Midbrain (tissue), 1 donor: ENCODE data around the gene LPCAT1.
"Not testable (repeated sequence)": the region's sequence is repeated elsewhere in the genome, so short reads cannot be mapped to it uniquely, and the experiment has no call there.

Experiments
- DNase-seq: peaks from one replicate; lab custom pipeline; 2025; lab: John Stamatoyannopoulos, UW

LPCAT1 gene

DNA sequence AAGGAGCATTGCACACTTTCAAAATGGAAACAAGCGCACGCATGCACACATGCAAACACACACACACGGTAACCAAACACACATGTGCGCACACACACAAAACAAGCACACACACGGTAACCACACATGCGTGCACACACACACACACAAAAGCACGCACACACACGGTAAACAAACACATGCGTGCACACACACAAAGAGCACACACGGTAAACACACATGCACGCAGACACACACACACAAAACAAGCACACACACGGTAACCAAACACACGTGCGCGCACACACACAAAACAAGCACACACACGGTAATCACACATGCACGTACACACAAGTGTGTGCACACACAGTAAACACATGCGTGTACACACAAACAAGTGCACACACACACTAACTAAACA lies 59.2 kb downstream of the LPCAT1 start:
- DNase-seq: no peak

DNA sequence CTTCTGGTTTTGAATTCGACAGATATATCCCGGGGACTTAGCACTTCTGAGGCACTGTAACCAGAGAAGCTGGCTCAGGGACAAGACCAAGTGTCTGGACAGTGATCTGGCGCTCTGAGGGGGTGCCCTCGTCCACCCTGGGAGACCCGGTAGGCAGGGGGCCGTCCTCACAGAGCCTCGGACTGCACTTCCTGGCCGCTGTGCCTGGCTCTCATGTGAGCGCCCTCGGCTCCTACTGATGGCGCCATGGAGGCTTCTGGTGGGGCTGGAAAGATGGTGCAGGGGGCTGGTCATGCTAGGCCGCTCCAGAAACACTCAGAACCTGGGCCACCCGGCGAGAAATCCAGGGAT lies 59.7 kb downstream of the LPCAT1 start:
- DNase-seq: no peak

DNA sequence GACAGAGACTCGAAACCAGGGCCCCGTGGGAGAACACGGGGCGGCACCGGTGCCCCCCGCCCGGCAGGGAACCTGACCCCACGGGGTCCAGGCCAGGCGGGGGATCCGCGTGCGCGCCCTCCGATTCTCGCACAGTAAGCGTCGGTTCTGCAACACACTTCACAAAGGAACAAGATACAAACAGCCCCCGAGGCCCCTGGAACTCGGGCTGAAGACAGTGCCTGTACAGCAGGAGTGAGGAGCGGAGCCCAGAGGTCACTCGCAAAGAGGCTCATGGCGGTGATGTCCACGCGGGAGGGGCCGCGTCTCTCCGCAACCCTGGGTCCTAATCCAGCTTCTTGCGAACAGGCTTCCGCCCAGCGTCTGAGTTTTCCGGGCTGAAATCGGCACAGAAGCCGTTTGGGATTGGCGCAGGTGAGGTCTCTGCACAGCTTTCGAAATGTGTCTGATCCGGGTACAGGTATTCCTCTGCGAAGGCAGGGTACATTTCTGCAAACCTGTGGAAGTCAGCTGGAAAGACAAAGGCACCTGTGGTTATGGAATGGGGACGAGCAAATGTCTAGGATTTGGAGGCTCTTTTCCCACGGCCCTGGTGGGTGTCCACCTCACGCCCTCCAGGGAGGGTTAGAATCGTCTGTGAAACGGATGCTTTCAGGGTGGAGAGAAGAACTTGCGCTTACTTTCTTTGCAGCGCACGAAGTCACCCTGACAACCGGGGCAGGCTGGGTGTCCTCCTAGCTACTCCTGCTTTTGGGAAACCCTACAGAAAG lies 60.2 kb downstream of the LPCAT1 start:
- no peak for DNase-seq

DNA sequence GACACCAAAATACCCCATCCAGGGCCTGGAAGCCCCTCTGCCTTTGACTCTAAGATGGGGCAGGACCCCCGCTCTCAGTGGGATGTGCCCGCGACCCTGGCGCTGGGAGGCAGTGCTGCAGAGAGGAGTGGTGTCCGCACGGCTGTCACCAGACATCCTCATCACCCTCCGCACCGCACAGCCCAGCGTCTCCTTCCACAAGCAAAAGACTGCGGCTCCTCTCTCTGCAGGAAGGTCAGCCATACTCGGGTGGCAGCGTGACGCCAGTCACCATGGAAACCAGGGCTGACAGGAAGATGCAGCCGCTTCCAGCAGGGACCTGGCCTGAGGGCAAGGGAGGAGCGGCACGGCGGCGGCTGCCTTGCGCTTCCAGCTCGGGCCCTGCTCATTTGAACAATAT lies 61.4 kb downstream of the LPCAT1 start:
- no peak for DNase-seq

DNA sequence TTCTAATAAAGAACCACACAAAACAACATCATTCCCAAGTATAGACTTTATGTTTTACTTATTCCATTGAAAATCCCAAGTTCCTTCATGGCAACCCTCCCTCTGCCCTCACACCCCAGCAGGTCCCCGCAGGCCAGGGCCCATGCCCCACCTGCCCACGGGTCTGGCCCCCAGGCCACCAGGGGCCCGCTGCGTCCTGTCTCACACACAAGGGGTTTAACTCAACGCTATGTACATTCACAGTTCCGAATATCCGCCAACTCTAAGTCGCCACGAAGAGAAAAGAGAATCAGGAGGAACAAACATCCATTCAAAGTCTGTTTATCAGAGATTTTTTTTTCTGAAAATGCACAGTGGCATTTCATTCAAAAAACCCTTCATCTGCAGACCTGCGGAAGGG lies 62.4 kb downstream of the LPCAT1 start:
- DNase-seq: no peak

DNA sequence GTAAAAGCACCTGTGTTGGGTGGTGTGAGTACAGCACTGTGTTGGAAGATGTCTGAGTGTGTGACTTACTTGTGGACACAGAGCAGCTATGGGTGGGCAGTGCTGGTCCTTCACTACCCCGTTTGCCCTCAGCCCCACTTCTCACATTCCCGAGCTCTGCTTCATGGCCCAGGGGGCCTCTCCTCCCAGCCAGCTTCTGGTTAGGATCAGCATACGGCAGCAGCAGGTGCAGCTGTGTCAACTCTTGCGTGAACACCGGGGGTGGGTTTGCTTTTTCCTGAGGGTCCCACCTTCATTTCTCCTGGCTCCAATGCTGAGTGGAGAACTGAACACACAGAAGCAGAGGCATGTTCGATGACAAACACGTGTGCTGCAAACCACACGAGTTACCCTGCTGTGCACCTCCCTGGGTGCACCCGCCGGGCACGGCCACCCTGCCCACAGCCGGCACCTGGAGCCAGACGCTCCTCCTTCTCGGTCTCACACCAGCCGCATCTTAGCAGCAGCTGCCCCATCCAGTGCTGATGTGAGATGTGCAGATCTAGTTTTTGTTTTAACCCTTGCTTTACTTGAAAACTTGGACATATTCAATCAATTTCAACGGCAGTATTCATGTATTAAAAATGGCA lies 63.6 kb downstream of the LPCAT1 start:
- DNase-seq: no peak

DNA sequence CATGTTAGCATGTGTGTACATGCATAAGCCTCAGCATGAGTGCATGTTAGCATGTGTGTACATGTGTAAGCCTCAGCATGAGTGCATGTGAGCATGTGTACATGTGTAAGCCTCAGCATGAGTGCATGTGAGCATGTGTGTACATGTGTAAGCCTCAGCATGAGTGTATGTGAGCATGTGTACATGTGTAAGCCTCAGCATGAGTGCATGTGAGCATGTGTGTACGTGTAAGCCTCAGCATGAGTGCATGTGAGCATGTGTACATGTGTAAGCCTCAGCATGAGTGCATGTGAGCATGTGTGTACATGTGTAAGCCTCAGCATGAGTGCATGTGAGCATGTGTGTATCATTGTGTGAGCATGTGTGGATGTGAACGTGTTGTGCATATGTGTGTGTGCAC lies 64.3 kb downstream of the LPCAT1 start:
- DNase-seq: not testable (repeated sequence)

DNA sequence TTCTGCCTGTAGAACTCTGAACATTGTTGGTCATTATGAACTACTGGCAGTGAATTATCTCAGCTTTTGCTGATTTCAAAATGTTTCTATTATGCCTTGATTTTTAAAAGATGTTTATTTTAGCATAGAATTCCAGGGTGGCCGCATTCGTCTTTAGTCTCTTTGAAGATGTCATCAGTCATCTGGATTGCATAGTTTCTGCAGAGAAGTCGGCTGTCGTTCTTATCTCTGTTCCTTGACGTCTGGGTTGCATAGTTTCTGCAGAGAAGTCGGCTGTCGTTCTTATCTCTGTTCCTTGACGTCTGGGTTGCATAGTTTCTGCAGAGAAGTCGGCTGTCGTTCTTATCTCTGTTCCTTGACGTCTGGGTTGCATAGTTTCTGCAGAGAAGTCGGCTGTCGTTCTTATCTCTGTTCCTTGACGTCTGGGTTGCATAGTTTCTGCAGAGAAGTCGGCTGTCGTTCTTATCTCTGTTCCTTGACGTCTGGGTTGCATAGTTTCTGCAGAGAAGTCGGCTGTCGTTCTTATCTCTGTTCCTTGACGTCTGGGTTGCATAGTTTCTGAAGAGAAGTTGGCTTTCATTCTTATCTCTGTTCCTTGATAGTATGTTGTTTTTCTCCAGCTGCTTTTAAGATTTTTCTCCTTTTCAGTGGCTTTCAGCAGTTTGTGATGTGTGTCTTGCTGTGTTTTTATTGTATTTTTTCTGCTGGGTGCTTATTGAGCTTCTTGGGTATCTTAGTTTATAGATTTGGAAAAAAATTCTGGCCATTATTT lies 67.5 kb downstream of the LPCAT1 start:
- not testable (repeated sequence) for DNase-seq

DNA sequence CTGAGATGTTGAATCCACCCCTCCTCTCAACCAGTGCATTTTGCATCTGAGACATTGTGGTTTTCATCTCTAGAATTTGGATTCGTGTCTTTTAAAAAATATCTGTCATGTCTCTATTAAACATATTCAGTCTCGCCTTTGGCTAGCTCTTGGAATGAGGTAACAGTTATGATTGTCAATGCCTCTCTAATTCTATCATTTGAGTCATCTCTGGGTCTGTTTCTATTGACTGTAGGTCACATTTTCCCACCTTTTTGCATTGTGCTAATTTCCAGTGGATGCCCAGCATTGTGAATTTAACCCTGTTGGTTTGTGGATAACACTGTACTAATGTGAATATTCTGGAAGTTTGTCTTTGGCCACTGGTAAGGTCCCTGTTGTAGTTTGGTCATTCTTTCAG lies 70.1 kb downstream of the LPCAT1 start:
- no peak for DNase-seq

DNA sequence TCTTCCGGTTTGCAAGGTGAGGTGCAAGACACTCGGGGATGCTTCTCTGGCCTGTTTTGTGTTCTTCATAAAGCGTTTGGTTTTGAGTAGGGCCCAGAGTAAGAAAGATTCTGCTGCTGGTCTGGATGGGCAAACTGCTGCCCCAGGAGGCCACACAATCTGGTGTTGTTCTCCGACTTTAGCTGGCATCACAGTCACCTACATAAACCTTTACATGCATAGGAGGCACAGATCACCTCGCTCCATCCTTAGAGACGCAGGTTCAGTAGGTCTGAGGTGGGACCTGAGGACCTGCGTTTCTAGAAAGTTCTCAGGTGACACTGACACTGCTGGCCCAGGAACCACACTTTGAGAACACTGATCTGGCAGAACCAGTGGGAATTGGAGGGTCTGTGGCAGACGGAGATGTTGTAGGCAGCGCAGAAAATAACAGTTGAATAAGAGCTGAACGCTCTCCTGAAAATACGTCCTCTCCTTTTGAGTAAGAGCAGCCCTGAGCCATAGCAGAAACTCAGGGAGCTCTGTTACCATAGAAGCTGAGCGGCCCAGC lies 74.6 kb downstream of the LPCAT1 start:
- DNase-seq: no peak

DNA sequence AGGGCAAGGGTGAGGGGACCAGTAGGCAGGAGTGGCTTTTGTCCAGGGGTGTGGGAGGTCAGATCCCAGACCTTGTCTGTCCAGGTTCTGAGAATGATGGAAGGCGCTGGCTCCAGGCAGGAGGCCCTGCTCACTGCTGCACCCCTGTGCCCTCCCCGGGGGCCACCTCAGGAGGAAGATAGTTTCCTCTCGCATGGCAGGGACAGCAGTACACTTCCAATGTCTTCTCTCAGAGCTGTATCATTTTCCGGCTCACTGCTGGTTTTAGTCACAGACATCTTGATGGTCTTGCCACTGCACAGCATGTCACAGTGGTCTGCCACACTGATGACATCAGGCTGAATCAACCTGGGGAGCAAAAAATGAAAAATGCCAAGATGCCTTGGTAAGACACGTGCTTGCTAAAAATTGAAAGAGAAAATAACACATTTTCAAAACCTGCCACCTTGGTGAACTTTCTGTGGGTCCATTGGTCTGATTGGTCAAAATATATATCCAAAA lies 75.2 kb downstream of the LPCAT1 start:
- DNase-seq: no peak

DNA sequence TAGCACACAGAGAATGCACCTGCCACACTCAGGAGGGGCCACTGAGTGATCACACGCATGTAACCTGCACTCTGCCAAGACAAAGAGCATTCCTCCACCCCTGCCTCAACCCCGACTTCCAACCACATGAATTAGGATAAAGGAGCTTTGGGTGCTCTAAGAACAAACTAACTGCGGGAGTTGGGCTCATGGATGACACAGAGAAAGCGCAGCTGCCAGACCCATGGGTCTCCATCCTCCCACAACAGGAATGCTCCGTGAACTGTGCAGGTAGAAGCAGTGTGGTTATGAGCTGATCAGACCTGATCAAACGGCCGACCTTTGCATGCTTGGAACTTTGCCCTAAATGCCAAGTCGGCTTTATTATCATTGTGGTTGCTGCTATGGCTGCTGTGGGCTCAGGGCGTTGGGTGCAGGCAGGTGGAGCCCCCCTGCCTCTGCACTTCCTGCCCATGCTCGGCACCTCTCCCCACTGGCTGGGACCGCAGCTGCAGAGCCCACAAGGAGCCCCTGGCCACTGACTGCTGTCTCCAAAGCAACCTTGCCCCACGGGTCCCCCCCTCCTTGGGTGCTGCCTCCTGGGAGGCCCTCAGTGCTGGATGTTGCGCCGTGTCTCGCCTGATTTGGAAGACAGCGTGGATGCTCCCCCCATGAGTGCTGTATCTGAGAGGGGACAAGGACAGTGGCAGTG lies 75.9 kb downstream of the LPCAT1 start:
- no peak for DNase-seq

DNA sequence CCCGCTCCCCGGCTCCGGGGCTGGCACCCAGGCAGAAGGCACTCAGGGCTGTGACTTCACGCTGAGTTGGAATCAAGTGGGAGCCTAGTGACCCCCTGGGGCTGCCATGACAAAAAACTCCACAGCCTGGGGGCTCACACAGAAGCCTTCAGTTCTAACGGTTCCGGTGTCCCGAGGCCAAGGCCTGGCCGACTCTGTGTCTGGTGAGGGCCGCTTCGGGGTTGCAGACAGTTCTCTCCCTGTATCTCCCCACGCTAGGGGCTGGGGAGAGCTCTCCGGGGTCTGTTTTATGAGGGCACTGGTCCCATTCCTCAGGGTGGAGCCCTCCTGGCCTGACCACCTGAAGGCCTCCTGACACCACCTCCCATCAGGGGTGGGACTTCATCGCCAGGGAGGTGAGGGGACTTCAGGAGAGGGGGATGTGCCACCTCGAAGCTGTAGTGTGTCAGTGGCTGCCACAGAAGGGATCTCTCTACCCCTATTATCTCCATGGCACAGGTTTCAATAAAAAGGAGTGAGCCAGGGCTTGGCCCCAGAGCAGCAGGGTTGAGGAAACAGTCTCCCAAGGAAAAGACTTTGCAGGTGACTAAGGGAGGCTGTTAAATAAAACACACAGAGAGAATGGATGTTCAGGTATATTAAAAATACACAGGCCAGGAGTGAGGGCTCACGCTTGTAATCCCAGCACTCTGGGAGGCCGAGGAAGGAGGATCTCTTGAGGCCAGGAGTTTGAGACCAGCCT lies 77.0 kb downstream of the LPCAT1 start:
- DNase-seq: no peak

DNA sequence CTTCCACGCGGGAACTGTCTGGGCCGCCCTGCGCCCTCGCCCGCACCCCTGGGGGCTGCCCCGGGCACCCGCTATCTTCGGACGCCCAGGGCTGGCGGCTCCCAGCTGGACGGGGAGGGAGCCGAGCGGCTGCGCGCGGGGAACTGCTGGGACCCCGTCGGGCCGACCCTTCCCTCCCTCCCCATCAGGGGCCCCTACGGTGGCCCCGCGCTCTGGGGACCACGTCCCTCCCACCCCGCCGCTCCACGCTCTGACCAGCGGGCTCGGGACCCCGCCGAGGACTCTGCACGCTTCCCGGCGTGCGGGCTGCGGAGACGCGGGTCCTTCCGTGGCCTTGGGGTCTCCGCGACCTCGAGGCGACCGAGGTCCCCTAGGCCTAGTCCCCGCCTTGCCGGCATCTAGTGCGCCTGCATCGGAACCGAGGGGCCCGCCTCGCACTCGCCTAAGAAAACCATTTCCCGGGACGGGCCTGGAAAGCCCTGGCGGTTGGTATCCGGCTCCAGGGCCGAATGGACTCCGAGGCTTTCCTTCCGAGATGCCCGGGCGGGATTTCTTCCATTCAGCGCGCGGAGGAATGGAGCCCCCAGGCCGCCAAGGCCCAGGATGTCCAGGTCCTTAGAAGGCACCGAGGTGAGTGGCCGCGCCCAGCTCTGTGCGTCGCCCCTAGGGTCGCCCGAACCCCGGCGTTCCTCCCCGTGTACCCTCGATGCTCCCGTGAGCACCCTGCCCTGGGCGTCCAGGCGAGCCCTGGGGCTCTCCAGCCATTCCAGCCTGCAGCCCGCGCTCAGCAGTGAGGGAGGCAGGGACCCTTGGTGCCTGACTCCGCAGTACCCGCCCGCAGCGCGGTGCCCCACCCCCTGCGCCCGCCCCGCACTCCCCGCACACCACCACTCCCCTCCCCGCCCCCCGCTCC lies 77.8 kb downstream of the LPCAT1 start:
- DNase-seq: no peak

DNA sequence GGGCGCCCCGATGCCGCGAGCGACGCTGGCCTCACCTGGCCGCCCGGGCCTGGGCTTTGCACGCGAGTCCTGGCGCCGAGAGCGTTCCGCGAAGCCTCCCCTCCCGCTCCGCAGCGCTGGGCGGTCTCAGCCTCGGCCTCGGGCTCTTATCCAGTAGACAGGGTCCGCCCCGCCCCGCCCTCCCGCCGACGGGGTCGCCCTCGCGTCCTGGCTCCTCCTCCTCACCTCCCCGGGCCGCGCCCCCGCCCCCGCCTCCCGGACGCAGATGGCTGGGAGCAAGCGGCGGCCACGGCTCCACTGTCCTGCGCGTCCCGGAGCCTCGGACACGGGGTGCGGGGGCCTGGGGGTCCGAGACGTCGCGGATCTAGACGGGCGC lies 78.5 kb downstream of the LPCAT1 start, which contains the start of gene SLC6A3:
Gene SLC6A3, minus strand, starts transcription at position 128 of the 376 bp plus-strand sequence. CDS start 2,243 bp downstream, outside the sequence.
- DNase-seq: no peak

DNA sequence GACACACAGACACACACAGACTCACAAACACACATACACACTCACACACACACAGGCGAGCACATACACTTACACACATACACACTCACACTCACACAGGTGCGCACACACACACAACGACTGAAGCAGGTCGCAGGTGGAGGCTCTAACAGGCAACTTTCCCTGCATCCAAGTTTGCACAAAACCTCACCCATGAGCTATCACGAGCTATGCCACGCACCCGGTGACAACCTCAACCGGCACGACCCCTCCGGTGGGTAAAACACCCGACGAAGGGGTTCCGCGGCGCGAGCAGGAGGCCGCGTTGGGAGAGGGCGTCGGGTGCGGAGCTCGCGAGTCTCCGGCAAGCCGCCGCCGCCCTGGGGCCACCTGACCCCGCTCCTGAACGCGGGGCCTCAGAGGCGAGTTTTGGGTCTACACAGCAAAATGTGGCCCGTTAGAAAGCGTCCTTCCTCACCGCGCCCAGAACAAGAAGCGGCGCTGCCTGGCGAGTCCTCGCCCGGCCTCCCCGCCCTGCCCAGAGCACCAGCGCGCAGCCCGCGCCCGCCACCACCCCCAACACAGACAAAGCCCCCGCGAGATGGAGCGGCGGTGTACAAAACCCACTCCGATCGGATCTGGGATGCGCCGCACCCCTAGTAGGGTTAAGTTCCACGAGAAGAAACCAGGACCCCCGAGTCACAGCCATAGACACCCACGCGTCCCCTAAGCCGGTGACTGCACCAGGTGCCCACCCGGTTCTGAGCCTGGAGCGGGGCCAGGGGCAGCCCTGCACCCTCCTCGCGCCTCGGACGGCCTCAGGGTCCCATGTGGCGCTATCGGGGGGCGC lies 79.2 kb downstream of the LPCAT1 start:
- no peak for DNase-seq

DNA sequence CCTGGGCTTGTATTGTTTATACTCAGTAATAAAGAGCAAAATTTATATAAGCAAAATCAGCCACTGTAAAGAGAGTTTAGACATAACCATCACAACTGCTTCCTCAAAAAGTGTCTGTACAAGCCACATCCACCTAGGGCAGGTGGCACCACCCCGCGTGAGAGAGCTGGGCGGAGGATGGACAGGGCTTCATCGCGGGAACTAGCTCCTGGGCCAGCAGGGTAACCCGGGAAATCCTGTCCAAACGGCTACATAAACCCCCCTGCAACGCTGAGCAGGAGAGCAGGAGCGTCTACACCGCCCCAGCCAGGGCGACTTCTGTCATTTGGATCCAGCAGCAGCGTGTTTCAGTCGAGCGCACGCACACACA lies 79.8 kb downstream of the LPCAT1 start:
- DNase-seq: no peak

DNA sequence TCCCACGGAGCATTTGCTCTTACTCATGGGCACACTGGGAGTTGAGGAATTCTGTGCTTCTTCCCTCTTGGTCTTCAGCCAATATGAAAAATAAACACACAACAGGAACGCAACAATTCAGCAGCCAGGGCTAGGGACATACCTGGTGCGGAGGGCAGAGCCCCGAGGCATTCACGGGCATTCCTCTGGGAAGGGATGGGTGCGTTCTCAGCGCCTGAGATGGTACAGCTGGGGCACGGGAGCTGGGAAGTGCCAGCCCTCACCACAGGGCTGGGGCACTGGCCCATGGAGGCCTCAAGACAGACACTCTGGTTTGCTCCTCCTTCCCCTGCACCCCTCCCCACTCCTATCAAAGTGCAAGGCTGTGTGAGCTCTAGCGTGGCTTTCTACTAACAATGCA lies 80.6 kb downstream of the LPCAT1 start:
- no peak for DNase-seq
